Measurements from ENCODE around the gene RAB37. TPM values are rescaled to one million over a fixed set of nuclear protein-coding genes. Genes with fewer than 3 reads are reported as not detected.

RAB37 gene
- total and polyA plus RNA-seq, 2 of the 8 experiments (the other 6 are each of a cell fraction or from before 2014, with no cell fraction given): 5.5 to 6.1 TPM

DNA sequence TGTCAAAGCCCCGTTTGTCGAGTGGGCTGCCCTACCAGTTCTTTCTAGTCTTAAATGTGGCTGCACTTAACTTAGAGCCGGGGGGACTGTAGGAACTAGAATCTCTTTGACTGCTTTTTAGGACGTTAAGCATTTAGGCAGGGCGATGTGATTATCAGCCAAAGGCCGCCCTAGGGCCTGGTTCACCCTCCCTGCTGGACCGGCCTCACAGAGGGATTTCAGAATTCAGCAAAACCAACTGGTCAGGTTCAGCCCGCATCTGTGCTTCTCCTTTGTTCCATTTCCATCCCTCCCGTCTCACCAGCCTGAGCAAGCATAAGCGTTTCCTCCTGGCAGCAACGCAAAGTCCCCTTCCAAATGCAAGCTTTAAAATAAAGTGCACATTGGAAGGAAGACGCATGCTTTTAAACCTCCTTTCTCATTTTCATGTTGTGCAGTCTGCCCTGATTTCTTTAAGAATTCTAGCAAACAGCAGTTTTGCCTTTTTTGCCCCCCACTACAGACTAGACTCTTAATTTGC lies 55.6 kb downstream of the RAB37 start (continued):
- TF ChIP-seq NANOG (IDR thresholded peaks at IDR 0.05; ENCODE audit: insufficient read depth, low read depth, low read length, poor library complexity, severe bottlenecking): no peak
- TF ChIP-seq EP300 (IDR thresholded peaks at IDR 0.05; ENCODE audit: borderline replicate concordance in 1 of 2, low read depth in 2 of 2, low read length in 2 of 2): no peak
- TF ChIP-seq YY1 (IDR thresholded peaks at IDR 0.05; ENCODE audit: low read depth, low read length): no peak
- TF ChIP-seq, protein P1, sequence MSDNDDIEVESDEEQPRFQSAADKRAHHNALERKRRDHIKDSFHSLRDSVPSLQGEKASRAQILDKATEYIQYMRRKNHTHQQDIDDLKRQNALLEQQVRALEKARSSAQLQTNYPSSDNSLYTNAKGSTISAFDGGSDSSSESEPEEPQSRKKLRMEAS (IDR thresholded peaks at IDR 0.05): no peak
- TF ChIP-seq TEAD4 (IDR thresholded peaks at IDR 0.05; ENCODE audit: low read depth, low read length): no peak

Data from H1 (cell line).